Adrenal gland (tissue), 5 donors: Measurements from ENCODE around the gene CCL15.

ENCODE experiments used
- POLR2A ChIP-seq, 2 donors: fragments of 450-650 bp; IDR thresholded peaks; one replicate each; pipeline ENCODE4 v1.6.1; 2017; ENCODE audit warnings: antibody characterized with exemption in 2 of 2, mild to moderate bottlenecking in 2 of 2, moderate library complexity in 1 of 2
- TF ChIP-seq, protein P1 (sequence below), 6 experiments: fragments of 450-650 bp in 4 of 6; fragments of 200-600 bp in 2 of 6; sonication (generic) in 1 of 6; IDR thresholded peaks; 1 replicate in 5 of 6; 2 replicates in 1 of 6; pipeline versions ENCODE4 v1.5.1 to v1.8.0; 2016 to 2021; ENCODE audit warnings: antibody characterized with exemption in 6 of 6, mild to moderate bottlenecking in 2 of 6, moderate library complexity in 1 of 6
- donor health status: DM: no; HTN: no; CAD: no.

DNA sequence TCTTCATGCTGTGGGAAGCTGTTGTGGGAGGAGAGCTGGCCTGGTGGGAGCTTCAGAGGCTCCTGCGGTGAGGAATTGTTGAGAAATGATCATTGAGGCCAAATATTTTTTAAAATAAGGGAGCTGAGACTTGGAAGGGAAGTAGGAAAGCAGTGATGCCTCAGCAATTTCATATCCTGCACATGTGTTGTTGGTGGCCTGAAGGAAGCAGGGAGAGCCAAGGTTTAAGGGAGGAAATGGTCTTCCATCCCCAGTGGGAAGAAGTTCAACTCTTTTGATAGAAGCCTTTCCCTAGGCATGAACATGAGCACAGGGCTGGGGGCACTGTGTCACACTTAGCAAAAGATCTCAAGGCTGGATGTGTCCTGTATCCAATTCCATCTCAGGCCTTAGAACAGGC, 14.7 kb downstream of the CCL15 start, which contains the start of gene CCL14:
- no peak for TF ChIP-seq POLR2A (IDR thresholded peaks at IDR 0.05)
- TF ChIP-seq, protein P1, sequence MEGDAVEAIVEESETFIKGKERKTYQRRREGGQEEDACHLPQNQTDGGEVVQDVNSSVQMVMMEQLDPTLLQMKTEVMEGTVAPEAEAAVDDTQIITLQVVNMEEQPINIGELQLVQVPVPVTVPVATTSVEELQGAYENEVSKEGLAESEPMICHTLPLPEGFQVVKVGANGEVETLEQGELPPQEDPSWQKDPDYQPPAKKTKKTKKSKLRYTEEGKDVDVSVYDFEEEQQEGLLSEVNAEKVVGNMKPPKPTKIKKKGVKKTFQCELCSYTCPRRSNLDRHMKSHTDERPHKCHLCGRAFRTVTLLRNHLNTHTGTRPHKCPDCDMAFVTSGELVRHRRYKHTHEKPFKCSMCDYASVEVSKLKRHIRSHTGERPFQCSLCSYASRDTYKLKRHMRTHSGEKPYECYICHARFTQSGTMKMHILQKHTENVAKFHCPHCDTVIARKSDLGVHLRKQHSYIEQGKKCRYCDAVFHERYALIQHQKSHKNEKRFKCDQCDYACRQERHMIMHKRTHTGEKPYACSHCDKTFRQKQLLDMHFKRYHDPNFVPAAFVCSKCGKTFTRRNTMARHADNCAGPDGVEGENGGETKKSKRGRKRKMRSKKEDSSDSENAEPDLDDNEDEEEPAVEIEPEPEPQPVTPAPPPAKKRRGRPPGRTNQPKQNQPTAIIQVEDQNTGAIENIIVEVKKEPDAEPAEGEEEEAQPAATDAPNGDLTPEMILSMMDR (IDR thresholded peaks at IDR 0.05), result no peak
